PC-3 (cell line): Measurements from ENCODE around the gene KHNYN. TPM values are rescaled to one million over a fixed set of nuclear protein-coding genes. Genes with fewer than 3 reads are reported as not detected.

Source experiments
- ATAC-seq: fragments of 200-7000 bp; cut with Tn5 transposase; 2 replicates; pipeline ENCODE4 v1.9.1; 2020; ENCODE audit warnings: mild to moderate bottlenecking, moderate library complexity
- BruUV-seq: library from RNA; stranded (reverse); fragments of 400-500 nt; replicated peaks from 2 replicates; lab custom pipeline; 2021; lab: Mats Ljungman, UMichigan
- CTCF ChIA-PET: fragments of 300-600 bp; sonication (Branson Sonifier 250); formaldehyde crosslinking; loops from one replicate; lab custom pipeline; 2022; ENCODE audit warnings: antibody characterized with exemption; lab: Charles Lee
- POLR2A ChIA-PET: fragments of 300-600 bp; sonication (Branson Sonifier 250); formaldehyde crosslinking; loops from one replicate; lab custom pipeline; 2022; ENCODE audit warnings: antibody characterized with exemption; ENCODE audit not compliant: unreplicated experiment; lab: Charles Lee
- DNase-seq: peaks from one replicate; pipeline ENCODE4 v3.0.0-alpha.2; 2015
- H2AFZ ChIP-seq: fragments of 300-600 bp; sonication (generic); 2 replicates; pipeline ENCODE4 v1.6.0; 2016; ENCODE audit warnings: antibody characterized with exemption, low read length
- H3F3A ChIP-seq: fragments of 300-600 bp; sonication (generic); one replicate; pipeline ENCODE4 v1.6.0; 2017; ENCODE audit warnings: antibody characterized with exemption, low read length, control low read depth, mild to moderate bottlenecking; ENCODE audit not compliant: unreplicated experiment
- H3K27ac ChIP-seq: fragments of 300-600 bp; sonication (generic); 2 replicates; pipeline ENCODE4 v1.5.1; 2016; ENCODE audit warnings: mild to moderate bottlenecking, low read length
- H3K27me3 ChIP-seq: fragments of 300-600 bp; sonication (generic); 2 replicates; pipeline ENCODE4 v1.6.1; 2016; ENCODE audit warnings: low read length, mixed read lengths
- H3K36me3 ChIP-seq: fragments of 300-600 bp; sonication (generic); 2 replicates; pipeline ENCODE4 v1.6.1; 2016; ENCODE audit warnings: low read depth, mixed run types, low read length, mixed read lengths
- H3K4me1 ChIP-seq: fragments of 300-600 bp; sonication (generic); 2 replicates; pipeline ENCODE4 v1.5.1; 2016; ENCODE audit warnings: low read length; ENCODE audit not compliant: insufficient read depth
- H3K4me2 ChIP-seq: fragments of 300-600 bp; sonication (generic); 2 replicates; pipeline ENCODE4 v1.6.0; 2016; ENCODE audit warnings: low read length
- H3K4me3 ChIP-seq: fragments of 300-600 bp; sonication (generic); 2 replicates; pipeline ENCODE4 v1.5.1; 2016; ENCODE audit warnings: mild to moderate bottlenecking, low read length, mixed read lengths
- H3K79me2 ChIP-seq: fragments of 300-600 bp; sonication (generic); 2 replicates; pipeline ENCODE4 v1.6.1; 2017; ENCODE audit warnings: low read length, mixed read lengths
- H3K9ac ChIP-seq: fragments of 300-600 bp; sonication (generic); 2 replicates; pipeline ENCODE4 v1.6.0; 2016; ENCODE audit warnings: mild to moderate bottlenecking, low read length
- H3K9me2 ChIP-seq: fragments of 300-600 bp; sonication (generic); replicated peaks from 2 replicates; pipeline ENCODE4 v1.6.1; 2016; ENCODE audit warnings: mixed run types, low read length, mixed read lengths
- H3K9me3 ChIP-seq: fragments of 300-600 bp; sonication (generic); 2 replicates; pipeline ENCODE4 v1.6.1; 2016; ENCODE audit warnings: low read length, mixed read lengths
- H4K20me1 ChIP-seq: fragments of 300-600 bp; sonication (generic); 2 replicates; pipeline ENCODE4 v1.6.1; 2016; ENCODE audit warnings: low read length, mixed read lengths
- CTCF ChIP-seq: fragments of 300-600 bp; sonication (generic); conservative IDR thresholded peaks from 2 replicates; pipeline ENCODE4 v1.5.1; 2017; ENCODE audit warnings: antibody characterized with exemption, low read depth, mild to moderate bottlenecking, low read length
- EZH2 ChIP-seq: fragments of 300-600 bp; sonication (generic); IDR thresholded peaks from one replicate; pipeline ENCODE4 v1.6.1; 2017; ENCODE audit warnings: antibody characterized with exemption, mild to moderate bottlenecking, low read length; ENCODE audit not compliant: unreplicated experiment
- EZH2phosphoT487 ChIP-seq: fragments of 300-600 bp; sonication (generic); IDR thresholded peaks from 2 replicates; pipeline ENCODE4 v1.6.1; 2018; ENCODE audit warnings: mild to moderate bottlenecking, antibody characterized with exemption, low read length, borderline replicate concordance
- intact Hi-C: fragments of 100-400 bp; cut with micrococcal nuclease; formaldehyde crosslinking; loops from 2 replicates; pipeline ENCODE4 v1.9.0; 2023
- total RNA-seq: library from RNA; depleted of rRNA; stranded (reverse); fragments of >200 nt; gene quantifications from 2 replicates; pipeline ENCODE4 v1.2.3, GENCODE V29; 2014

The KHNYN gene
- total RNA-seq, 1 experiment from 2014 or later, result 51.6 TPM

DNA sequence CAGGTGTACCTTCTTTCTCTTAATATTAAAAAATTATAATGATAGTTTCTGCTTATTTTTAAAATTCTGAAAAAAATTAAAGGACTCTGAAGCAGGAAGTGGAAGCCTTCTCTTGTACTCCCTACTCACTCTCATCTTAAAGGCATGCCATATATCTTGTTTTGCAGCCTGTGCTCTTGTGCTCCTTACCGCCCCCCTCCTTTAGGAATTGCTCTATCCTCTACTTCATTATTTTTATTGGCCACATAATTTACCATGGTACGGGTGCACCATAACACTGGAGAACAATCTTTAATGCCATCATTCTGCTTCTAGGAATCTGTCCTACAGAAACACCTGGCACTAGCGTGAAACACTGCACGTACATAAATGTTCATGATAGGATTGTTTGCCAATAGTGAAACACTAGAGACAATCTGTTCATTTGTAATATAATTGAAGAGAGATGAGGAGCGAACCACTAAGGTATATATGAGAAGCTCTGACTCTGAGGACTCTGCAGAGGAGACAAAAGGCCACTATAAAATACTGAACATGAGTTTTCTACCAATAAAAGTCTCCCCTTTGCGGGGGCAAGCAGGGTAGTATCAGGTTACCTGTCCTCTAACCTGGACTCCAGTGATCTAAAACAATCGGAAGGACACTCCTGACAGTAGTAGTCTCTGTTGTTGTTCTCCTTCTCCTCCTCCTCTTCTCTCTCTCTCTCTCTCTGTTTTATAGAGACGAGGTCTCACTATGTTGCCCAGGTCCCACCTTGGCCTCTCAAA lies 37.2 kb upstream of the KHNYN start:
- ChIA-PET POLR2A (no interaction called here), CTCF (no interaction called here)
- TF ChIP-seq CTCF (peak; percentile 51; the same call in 1 of the 2 replicates), EZH2 (no peak), EZH2phosphoT487 (no peak)
- H3K4me3 ChIP-seq, result peak overlapping the region; percentile 43
- DNase-seq (peak; percentile 85), ATAC-seq (peak; percentile 84)
- H3F3A ChIP-seq, result no peaks in the 10 kb centered on the region
- TSS peak; percentile 61 for BruUV-seq
- H4K20me1 ChIP-seq, result no peaks in the 10 kb centered on the region
- peak overlapping the region; percentile 65 for H2AFZ ChIP-seq
- intact Hi-C loops, result no loop called here
- H3K36me3 ChIP-seq, result no peaks in the 10 kb centered on the region
- H3K79me2 ChIP-seq, result no peaks in the 10 kb centered on the region
- peaks cover 25% of the 10 kb centered on the region for H3K4me1 ChIP-seq
- H3K9me3 ChIP-seq, result no peaks in the 10 kb centered on the region
- no peaks in the 10 kb centered on the region for H3K27me3 ChIP-seq
- H3K4me2 ChIP-seq, result peak overlapping the region; percentile 76
- no peaks in the 10 kb centered on the region for H3K9me2 ChIP-seq
- H3K27ac ChIP-seq, result peak overlapping the region; percentile 79
- H3K9ac ChIP-seq, result peak overlapping the region; percentile 37; the same call in 1 of the 2 replicates

GRCh38 chr14:24394275-24394674 lies 35.5 kb upstream of the KHNYN start:
- Histone ChIP-seq H3K36me3 (no peaks in the 10 kb centered on the region), H4K20me1 (no peaks in the 10 kb centered on the region), H3K27me3 (no peaks in the 10 kb centered on the region), H3K27ac (no peak overlapping the region), H3K4me3 (no peak overlapping the region), H3K4me2 (no peak overlapping the region), H3K79me2 (no peaks in the 10 kb centered on the region), H3K9me3 (no peaks in the 10 kb centered on the region), H3F3A (no peaks in the 10 kb centered on the region), H3K9ac (no peak overlapping the region), H3K4me1 (peaks cover 25% of the 10 kb centered on the region), H3K9me2 (no peaks in the 10 kb centered on the region), H2AFZ (no peak overlapping the region)
- ATAC-seq (no peak), DNase-seq (peak; percentile 13)
- intact Hi-C loops, result loop anchor here (2.0 kb wide), 1 partner anchor 37 kb away; no protein-coding TSS in a partner anchor
- ChIA-PET CTCF (no interaction called here), POLR2A (no interaction called here)
- no TSS peak for BruUV-seq
- TF ChIP-seq CTCF (peak; percentile 26; the same call in 1 of the 2 replicates), EZH2 (no peak), EZH2phosphoT487 (no peak)
